ENCODE data around the gene GPC3.

- no peak for TF ChIP-seq CTCF (IDR thresholded peaks at IDR 0.05)
- TF ChIP-seq EZH2 (IDR thresholded peaks at IDR 0.05) = no peak
Measured at GRCh38 chrX:133709501-133709900, 275.9 kb downstream of the GPC3 start.
